GM12878 (cell line): ENCODE results near the gene CBFA2T3. TPM values are rescaled to one million over a fixed set of nuclear protein-coding genes. Genes with fewer than 3 reads are reported as not detected.

Experiments
- ATAC-seq: fragments of 200-7000 bp; cut with Tn5 transposase; 3 replicates; pipeline ENCODE4 v1.9.1; 2020; ENCODE audit warnings: mild to moderate bottlenecking, moderate library complexity
- BruUV-seq: library from RNA; stranded (reverse); fragments of 400-500 nt; replicated peaks from 2 replicates; lab custom pipeline; 2021; lab: Mats Ljungman, UMichigan
- CTCF ChIA-PET: fragments of 300-600 bp; sonication (Branson Sonifier 250); formaldehyde crosslinking; extraction: SDS; loops from one replicate; lab custom pipeline; 2021; ENCODE audit warnings: inconsistent platforms; lab: Yijun Ruan, JAX
- POLR2A ChIA-PET: fragments of 350-600 bp; formaldehyde crosslinking; extraction: SDS; loops from one replicate; lab custom pipeline; 2021; ENCODE audit warnings: inconsistent platforms; lab: Charles Lee
- RAD21 ChIA-PET: fragments of 300-600 bp; sonication (Branson Sonifier 250); formaldehyde crosslinking; loops from one replicate; lab custom pipeline; 2023; ENCODE audit warnings: antibody characterized with exemption; ENCODE audit not compliant: unreplicated experiment; lab: Charles Lee
- SMC1A ChIA-PET: fragments of 300-600 bp; sonication (Branson Sonifier 250); formaldehyde crosslinking; loops from one replicate; lab custom pipeline; 2023; ENCODE audit not compliant: unreplicated experiment, uncharacterized antibody; lab: Charles Lee
- DNase-seq: peaks from one replicate; pipeline ENCODE4 v3.0.0-alpha.2; 2011; ENCODE audit warnings: low read depth, low spot score
- FAIRE-seq: peaks from 3 replicates; lab custom pipeline; 2011; peaks lifted over from hg19 to GRCh38; lab: Jason Lieb, UNC
- H2AFZ ChIP-seq: 2 replicates; pipeline ENCODE4 v1.6.0; 2011; ENCODE audit warnings: low read depth, low read length, control low read depth; ENCODE audit not compliant: control insufficient read depth
- H3K27ac ChIP-seq: 2 replicates; pipeline ENCODE4 v1.5.1; 2011; ENCODE audit warnings: control low read depth; ENCODE audit not compliant: control insufficient read depth, insufficient read depth
- H3K27me3 ChIP-seq, 2 experiments: replicated peaks in 1 of 2; 2 replicates each; pipeline versions ENCODE4 v1.6.0 to v1.6.1; 2011; ENCODE audit warnings: low read length in 1 of 2; ENCODE audit not compliant: control insufficient read depth in 2 of 2, insufficient read depth in 2 of 2
- H3K36me3 ChIP-seq, 2 experiments: 2 replicates each; pipeline ENCODE4 v1.5.1; 2011; ENCODE audit warnings: low read length in 1 of 2; ENCODE audit not compliant: control insufficient read depth in 2 of 2, insufficient read depth in 2 of 2
- H3K4me1 ChIP-seq: 2 replicates; pipeline ENCODE4 v1.6.1; 2011; ENCODE audit warnings: mild to moderate bottlenecking, low read length, moderate library complexity, mixed read lengths; ENCODE audit not compliant: control insufficient read depth, insufficient read depth
- H3K4me2 ChIP-seq: 2 replicates; pipeline ENCODE4 v1.6.0; 2011; ENCODE audit warnings: control low read depth; ENCODE audit not compliant: control insufficient read depth, insufficient read depth
- H3K4me3 ChIP-seq: fragments of 200-600 bp; sonication (generic); 2 replicates; pipeline ENCODE4 v1.5.1; 2016
- H3K79me2 ChIP-seq: 2 replicates; pipeline ENCODE4 v1.6.0; 2011; ENCODE audit warnings: low read length; ENCODE audit not compliant: control insufficient read depth, insufficient read depth
- H3K9ac ChIP-seq: 2 replicates; pipeline ENCODE4 v1.8.0; 2011; ENCODE audit warnings: low read length, control low read depth, mixed read lengths; ENCODE audit not compliant: control insufficient read depth, insufficient read depth
- H3K9me3 ChIP-seq: replicated peaks from 3 replicates; pipeline ENCODE4 v1.5.1; 2011; ENCODE audit warnings: mild to moderate bottlenecking, low read length; ENCODE audit not compliant: control insufficient read depth, insufficient read depth
- H4K20me1 ChIP-seq: 2 replicates; pipeline ENCODE4 v1.6.0; 2011; ENCODE audit not compliant: control insufficient read depth, insufficient read depth
- BMI1 ChIP-seq: fragments of 450-650 bp; IDR thresholded peaks from 2 replicates; pipeline ENCODE4 v1.6.1; 2016; ENCODE audit warnings: mild to moderate bottlenecking, moderate library complexity, borderline replicate concordance
- FOS ChIP-seq: IDR thresholded peaks from 3 replicates; pipeline ENCODE4 v1.6.1; 2011; ENCODE audit warnings: borderline replicate concordance; ENCODE audit not compliant: insufficient read length; ENCODE audit errors: extremely low read depth
- HDAC6 ChIP-seq: fragments of 200-600 bp; sonication (generic); IDR thresholded peaks from one replicate; pipeline ENCODE4 v1.8.0; 2017; ENCODE audit warnings: antibody characterized with exemption; ENCODE audit not compliant: unreplicated experiment
- MEF2A ChIP-seq: IDR thresholded peaks from 2 replicates; pipeline ENCODE4 v1.6.1; 2011; ENCODE audit warnings: low read depth, mild to moderate bottlenecking, low read length, moderate library complexity; ENCODE audit not compliant: insufficient read depth
- PKNOX1 ChIP-seq: fragments of 450-650 bp; IDR thresholded peaks from 2 replicates; pipeline ENCODE4 v1.6.1; 2016; ENCODE audit warnings: mild to moderate bottlenecking
- RUNX3 ChIP-seq: IDR thresholded peaks from 2 replicates; pipeline ENCODE4 v1.6.1; 2012; ENCODE audit warnings: low read length, inconsistent platforms
- STAT3 ChIP-seq: IDR thresholded peaks from 2 replicates; pipeline ENCODE4 v1.6.1; 2011; ENCODE audit warnings: low read depth, low read length, improper control_type of control experiment
- ZNF384 ChIP-seq: IDR thresholded peaks from 2 replicates; pipeline ENCODE4 v1.6.1; 2012; ENCODE audit warnings: low read depth, mild to moderate bottlenecking, low read length, improper control_type of control experiment, borderline replicate concordance
- WGBS: methylation state at CpG from one replicate; pipeline ENCODE4 v1.1.6; 2016; ENCODE audit warnings: low lambda C conversion rate; ENCODE audit not compliant: insufficient replicate concordance, insufficient coverage; ENCODE audit errors: missing lambda C conversion rate; 5-methylcytosine and 5-hydroxymethylcytosine counted together
- in situ Hi-C: fragments of 300-500 bp; cut with MboI; formaldehyde crosslinking; loops from 9 replicates; pipeline ENCODE4 v1.14.3; 2018; ENCODE audit warnings: mixed read lengths
- intact Hi-C: fragments of 100-400 bp; cut with micrococcal nuclease; formaldehyde crosslinking; loops from one replicate; pipeline ENCODE4 v1.14.2; 2022; ENCODE audit not compliant: unreplicated experiment
- polyA plus RNA-seq, 11 experiments: library from polyadenylated mRNA; depleted of rRNA in 4 of 11; unstranded in 6 of 11; stranded (reverse) in 5 of 11; fragments of >200 nt; fragmentation: Nextera tagmentation in 4 of 11; fragmentation: Illumina TruSeq in 1 of 11; extraction: Ambion mirVana in 4 of 11; extraction: Trizol in 1 of 11; gene quantifications; 1 replicate in 1 of 11; 2 replicates in 10 of 11; pipeline versions ENCODE4 v1.2.1 to v1.2.3, GENCODE V29; 2011 to 2016; ENCODE audit warnings: inconsistent platforms in 2 of 11, missing spikeins in 2 of 11, low read depth in 1 of 11
- total RNA-seq, 4 experiments: library from RNA; depleted of rRNA in 3 of 4; stranded (reverse); fragments of >200 nt in 3 of 4; fragmentation: Illumina TruSeq in 1 of 4; extraction: Trizol in 1 of 4; gene quantifications; 2 replicates each; pipeline versions ENCODE4 v1.2.1 to v1.2.3, GENCODE V29; 2013 to 2021

The CBFA2T3 gene
- total and polyA plus RNA-seq, 10 of the 15 experiments (the other 5 are each of a cell fraction or from before 2014, with no cell fraction given), result 0.69 to 42.6 (median 4.5) TPM

GRCh38 chr16:89019511-89019910 lies 42.5 kb upstream of the CBFA2T3 start:
- no peaks in the 10 kb centered on the region for H3K36me3 ChIP-seq
- peaks cover 0 to 4% of the 10 kb centered on the region in 2 experiments; a peak in 2 of 4 replicates for H3K27me3 ChIP-seq
- in situ Hi-C loops, result no loop called here
- no peak overlapping the region for H2AFZ ChIP-seq
- ChIA-PET SMC1A (interaction anchor here (0.9 to 1.6 kb wide), 4 partner anchors 11 to 81 kb away, joined by 3 to 6 read pairs (median 4); no protein-coding TSS in a partner anchor), POLR2A (interaction anchor here (1.5 to 1.6 kb wide), 2 partner anchors 41 to 47 kb away, joined by 4 to 5 read pairs; no protein-coding TSS in a partner anchor), CTCF (no interaction called here), RAD21 (interaction anchor here (0.7 to 1.5 kb wide), 4 partner anchors 37 to 78 kb away, joined by 3 to 7 read pairs (median 4); no protein-coding TSS in a partner anchor)
- no peak for TF ChIP-seq PKNOX1
- H3K4me2 ChIP-seq, result no peak overlapping the region
- peaks cover 2% of the 10 kb centered on the region; the same call in 1 of the 3 replicates for H3K9me3 ChIP-seq
- BruUV-seq, result no TSS peak
- peaks cover 8% of the 10 kb centered on the region for H3K4me1 ChIP-seq
- H3K4me3 ChIP-seq, result no peak overlapping the region
- H3K9ac ChIP-seq, result no peak overlapping the region
- DNase-seq (no peak), ATAC-seq (no peak), FAIRE-seq (no peak)
- no peak overlapping the region for H3K27ac ChIP-seq
- intact Hi-C loops, result no loop called here
- H3K79me2 ChIP-seq, result no peaks in the 10 kb centered on the region
- no peaks in the 10 kb centered on the region for H4K20me1 ChIP-seq
- 55% methylated on average over 16 of the region's 16 CpGs for WGBS

GRCh38 chr16:89018282-89019158 lies 41.5 kb upstream of the CBFA2T3 start:
- intact Hi-C loops, result no loop called here

More at GRCh38 chr16:89018282-89019158, 41.5 kb upstream of the CBFA2T3 start:
- TF ChIP-seq ZNF384, result no peak
- no peak for TF ChIP-seq RUNX3
- TF ChIP-seq MEF2A, result no peak
- TF ChIP-seq BMI1, result no peak
- no peak for TF ChIP-seq STAT3
- TF ChIP-seq FOS, result no peak
- TF ChIP-seq HDAC6, result no peak
- no peaks in the 10 kb centered on the region for H3K36me3 ChIP-seq
- ChIA-PET CTCF (interaction anchor here (1.0 kb wide), 1 partner anchor 34 kb away, joined by 3 read pairs; no protein-coding TSS in a partner anchor), RAD21 (interaction anchor here (0.7 to 0.9 kb wide), 2 partner anchors 37 to 80 kb away, joined by 3 read pairs; no protein-coding TSS in a partner anchor), POLR2A (interaction anchor here (1.0 to 1.9 kb wide), 3 partner anchors 13 to 46 kb away, joined by 3 to 5 read pairs (median 4); no protein-coding TSS in a partner anchor), SMC1A (no interaction called here)
- no peak overlapping the region for H3K27ac ChIP-seq
- in situ Hi-C loops, result no loop called here
- peaks cover 0 to 4% of the 10 kb centered on the region in 2 experiments; a peak in 2 of 4 replicates for H3K27me3 ChIP-seq
- no peak overlapping the region for H3K4me3 ChIP-seq
- ATAC-seq, result no peak
- H3K4me1 ChIP-seq, result peaks cover 8% of the 10 kb centered on the region
- H3K9me3 ChIP-seq, result peaks cover 2% of the 10 kb centered on the region; the same call in 1 of the 3 replicates
- no peak overlapping the region for H3K9ac ChIP-seq
- no peak overlapping the region for H2AFZ ChIP-seq
- FAIRE-seq, result no peak
- H3K79me2 ChIP-seq, result no peaks in the 10 kb centered on the region
- 55% methylated on average over 20 of the region's 20 CpGs for WGBS
- DNase-seq, result no peak
- H4K20me1 ChIP-seq, result no peaks in the 10 kb centered on the region
- no peak overlapping the region for H3K4me2 ChIP-seq
- no TSS peak for BruUV-seq
